CD1c-positive myeloid dendritic cell (primary cell): Measurements from ENCODE around the gene TFEC.
"Not testable (repeated sequence)": the region's sequence is repeated elsewhere in the genome, so short reads cannot be mapped to it uniquely, and the experiment has no call there.

Source experiments
- DNase-seq: peaks from one replicate; pipeline ENCODE4 v3.0.0-alpha.2; 2016; ENCODE audit errors: extremely low spot score

Gene TFEC

GRCh38 chr7:115988401-115988800, 42.2 kb downstream of the TFEC start:
- DNase-seq: no peak

- no peak for DNase-seq
Measured at GRCh38 chr7:115987486-115987885, 43.1 kb downstream of the TFEC start.

- DNase-seq: no peak
Measured at GRCh38 chr7:115984105-115984504, 46.5 kb downstream of the TFEC start.

GRCh38 chr7:115980159-115980558, 50.4 kb downstream of the TFEC start:
- DNase-seq: peak; percentile 23

GRCh38 chr7:115976651-115977050, 53.9 kb downstream of the TFEC start:
- no peak for DNase-seq

- DNase-seq: no peak
Measured at GRCh38 chr7:115975766-115976165, 54.8 kb downstream of the TFEC start.

- no peak for DNase-seq
Measured at GRCh38 chr7:115973406-115973805, 57.2 kb downstream of the TFEC start.

GRCh38 chr7:115971506-115971905, 59.1 kb downstream of the TFEC start:
- DNase-seq: peak; percentile 21

GRCh38 chr7:115968596-115968995, 62.0 kb downstream of the TFEC start:
- no peak for DNase-seq

- DNase-seq: no peak
Measured at GRCh38 chr7:115968171-115968570, 62.4 kb downstream of the TFEC start.

GRCh38 chr7:115965796-115966475, 64.6 kb downstream of the TFEC start:
- peak; percentile 20 for DNase-seq

GRCh38 chr7:115965236-115965635, 65.3 kb downstream of the TFEC start:
- DNase-seq: no peak

GRCh38 chr7:115964799-115965198, 65.8 kb downstream of the TFEC start:
- no peak for DNase-seq

- DNase-seq: no peak
Measured at GRCh38 chr7:115962340-115962739, 68.2 kb downstream of the TFEC start.

- DNase-seq: no peak
Measured at GRCh38 chr7:115953592-115954255, 76.8 kb downstream of the TFEC start.

- DNase-seq: no peak
Measured at GRCh38 chr7:115952832-115953231, 77.7 kb downstream of the TFEC start.

- no peak for DNase-seq
Measured at GRCh38 chr7:115951547-115951946, 79.0 kb downstream of the TFEC start.

GRCh38 chr7:115941703-115942268, 88.8 kb downstream of the TFEC start:
- DNase-seq: peak; percentile 40

- DNase-seq: peak; percentile 91
Measured at GRCh38 chr7:115940460-115941060, 90.0 kb downstream of the TFEC start.

- DNase-seq: peak; percentile 60
Measured at GRCh38 chr7:115937960-115938359, 92.6 kb downstream of the TFEC start.

- no peak for DNase-seq
Measured at GRCh38 chr7:115933471-115933870, 97.1 kb downstream of the TFEC start.

GRCh38 chr7:115932880-115933279, 97.7 kb downstream of the TFEC start:
- no peak for DNase-seq

GRCh38 chr7:115930184-115930583, 100.4 kb downstream of the TFEC start:
- not testable (repeated sequence) for DNase-seq
